Bladder microvascular endothelial cell (primary cell): ENCODE data around the gene INS. TPM values are rescaled to one million over a fixed set of nuclear protein-coding genes. Genes with fewer than 3 reads are reported as not detected.

Experiments
- total RNA-seq: library from RNA; depleted of rRNA; stranded (reverse); fragments of >200 nt; gene quantifications from 2 replicates; pipeline ENCODE4 v1.2.3, GENCODE V29; 2014

Gene INS
- not detected in 2 replicates for total RNA-seq

GRCh38 chr11:2160736-2161259, at the start of gene INS:
INS (minus strand) TSS chr11:2161209; CDS start chr11:2160971, 238 bp downstream.

GRCh38 chr11:2171591-2172003, 10.6 kb upstream of the INS start, which contains the start of gene TH:
TH (minus strand) TSS chr11:2171815; CDS start chr11:2171786, 29 bp downstream.

GRCh38 chr11:2139123-2139521, 21.9 kb downstream of the INS start, which contains the start of gene IGF2:
IGF2 (minus strand) TSS chr11:2139389; CDS start chr11:2135523, 3,866 bp downstream.

Other genes with a start within 250 kb of the INS start
- 2.1 TPM in 1 of 2 replicates, not detected in the other for gene TNNT3, start 241.5 kb downstream of the INS start, total RNA-seq
- 31.6 and 125 TPM in 2 replicates for gene MRPL23, start 213.9 kb downstream of the INS start, total RNA-seq
- 131 and 217 TPM in 2 replicates for gene H19, start 163.4 kb downstream of the INS start, total RNA-seq
- 6.3 and 19.1 TPM in 2 replicates for gene IGF2, start 21.8 kb downstream of the INS start, total RNA-seq
- gene TH, start 10.6 kb upstream of the INS start, total RNA-seq, result not detected in 2 replicates
- not detected in 2 replicates for gene ASCL2, start 109.4 kb upstream of the INS start, total RNA-seq
- gene C11orf21, start 140.7 kb upstream of the INS start, total RNA-seq, result not detected in 2 replicates
- gene TSPAN32, start 140.8 kb upstream of the INS start, total RNA-seq, result not detected in 2 replicates
- 172 and 595 TPM in 2 replicates for gene CD81, start 216.1 kb upstream of the INS start, total RNA-seq
- 55.9 and 60.8 TPM in 2 replicates for gene TSSC4, start 239.5 kb upstream of the INS start, total RNA-seq